Activated B cell treated with CpG ODN at 0.5 μM for 24 hours (primary cell): ENCODE data around the gene PSMD6. TPM values are rescaled to one million over a fixed set of nuclear protein-coding genes. Genes with fewer than 3 reads are reported as not detected.

Experiments used
- ATAC-seq: fragments of 200-7000 bp; cut with Tn5 transposase; one replicate; pipeline ENCODE4 v1.10.0; 2021; ENCODE audit warnings: low read depth, mild to moderate bottlenecking, moderate library complexity
- CTCF ChIA-PET: fragments of 350-600 bp; sonication (Branson Sonifier 250); formaldehyde crosslinking; loops from one replicate; lab custom pipeline; 2021; ENCODE audit warnings: antibody characterized with exemption; lab: Charles Lee
- POLR2A ChIA-PET: fragments of 350-600 bp; sonication (Branson Sonifier 250); formaldehyde crosslinking; loops from one replicate; lab custom pipeline; 2021; ENCODE audit warnings: antibody characterized with exemption; lab: Charles Lee
- DNase-seq: peaks from one replicate; pipeline ENCODE4 v3.0.0; 2022
- H3K27ac Mint-ChIP-seq: one replicate; pipeline ENCODE4 v1.8.0; 2020; ENCODE audit warnings: mixed read lengths
- H3K27me3 Mint-ChIP-seq: one replicate; pipeline ENCODE4 v1.8.0; 2021; ENCODE audit warnings: mixed read lengths
- H3K36me3 Mint-ChIP-seq: one replicate; pipeline ENCODE4 v1.8.0; 2021; ENCODE audit warnings: low read depth, mixed read lengths
- H3K4me1 Mint-ChIP-seq: one replicate; pipeline ENCODE4 v1.8.0; 2021; ENCODE audit warnings: mixed read lengths
- H3K4me3 Mint-ChIP-seq: one replicate; pipeline ENCODE4 v1.8.0; 2020; ENCODE audit warnings: mild to moderate bottlenecking, mixed read lengths
- H3K9me3 Mint-ChIP-seq: one replicate; pipeline ENCODE4 v1.8.0; 2020; ENCODE audit warnings: mixed read lengths
- CTCF ChIP-seq: fragments of 200-600 bp; IDR thresholded peaks from one replicate; pipeline ENCODE4 v1.8.0; 2022; ENCODE audit warnings: antibody characterized with exemption, mild to moderate bottlenecking
- intact Hi-C: fragments of 100-400 bp; cut with micrococcal nuclease; formaldehyde crosslinking; loops from one replicate; pipeline ENCODE4 v1.15.1; 2024
- total RNA-seq: library from RNA; stranded (reverse); gene quantifications from 2 replicates; pipeline ENCODE4 v1.2.3, GENCODE V29; 2022

Gene PSMD6
- total RNA-seq, result 88.9 and 91.4 TPM in 2 replicates

- peak; percentile 99 for DNase-seq
- ChIA-PET CTCF (interaction anchor here (0.8 to 2.0 kb wide), 8 partner anchors 12 to 673 kb away, joined by 3 to 16 read pairs (median 4); no protein-coding TSS in a partner anchor), POLR2A (interaction anchor here (0.6 to 1.7 kb wide), 5 partner anchors 15 to 160 kb away, joined by 3 to 5 read pairs (median 3); partner anchors contain the start of genes ATXN7 and THOC7)
- Mint-ChIP-seq H3K27ac (peak within 1 kb of the TSS; percentile 81), H3K27me3 (peaks cover 6% of the 10 kb centered on the region), H3K4me3 (peak within 1 kb of the TSS; percentile 88), H3K4me1 (peaks cover 27% of the 10 kb centered on the region), H3K9me3 (no peaks in the 10 kb centered on the region), H3K36me3 (peaks cover 31% of the 10 kb centered on the region)
- peak; percentile 97 for ATAC-seq
- intact Hi-C loops, result loop anchor here (1.0 to 2.0 kb wide), 3 partner anchors 111 to 461 kb away; partner anchors contain the start of genes ATXN7, SCAANT1 and THOC7
- TF ChIP-seq CTCF, result peak; percentile 97
These were observed at the start of gene PSMD6 for GRCh38 chr3:64023187-64023860. TSS of gene PSMD6 (minus strand) at chr3:64023494. CDS start at chr3:64023419, 75 bp downstream.

- ATAC-seq (no peak), DNase-seq (no peak)
- no peak for TF ChIP-seq CTCF
- Mint-ChIP-seq H3K4me1 (no peaks in the 10 kb centered on the region), H3K27me3 (peaks cover 8% of the 10 kb centered on the region), H3K36me3 (no peaks in the 10 kb centered on the region), H3K4me3 (no peak overlapping the region), H3K27ac (no peak overlapping the region), H3K9me3 (no peaks in the 10 kb centered on the region)
- intact Hi-C loops, result no loop called here
- ChIA-PET CTCF (no interaction called here), POLR2A (no interaction called here)
These were observed 48.8 kb upstream of the PSMD6 start for GRCh38 chr3:64072126-64072525.

- CTCF ChIA-PET, result no interaction called here
- H3K27me3 Mint-ChIP-seq, result peaks cover 10% of the 10 kb centered on the region
These were observed 47.4 kb upstream of the PSMD6 start for GRCh38 chr3:64070704-64071103.

GRCh38 chr3:64067506-64068346 is 44.4 kb upstream of the PSMD6 start:
- Mint-ChIP-seq H3K4me3 (no peak overlapping the region), H3K27ac (no peak overlapping the region), H3K27me3 (peaks cover 10% of the 10 kb centered on the region), H3K36me3 (no peaks in the 10 kb centered on the region), H3K9me3 (no peaks in the 10 kb centered on the region), H3K4me1 (no peaks in the 10 kb centered on the region)
- TF ChIP-seq CTCF, result no peak
- ATAC-seq, result no peak
- intact Hi-C loops, result no loop called here
- CTCF ChIA-PET, result no interaction called here
- no peak for DNase-seq
- POLR2A ChIA-PET, result no interaction called here

More at GRCh38 chr3:64070704-64071103, 47.4 kb upstream of the PSMD6 start:
- no peaks in the 10 kb centered on the region for H3K9me3 Mint-ChIP-seq
- no peaks in the 10 kb centered on the region for H3K36me3 Mint-ChIP-seq
- TF ChIP-seq CTCF, result no peak
- no peak for DNase-seq
- ATAC-seq, result no peak
- intact Hi-C loops, result no loop called here
- no peaks in the 10 kb centered on the region for H3K4me1 Mint-ChIP-seq
- POLR2A ChIA-PET, result no interaction called here
- H3K4me3 Mint-ChIP-seq, result no peak overlapping the region
- H3K27ac Mint-ChIP-seq, result no peak overlapping the region

GRCh38 chr3:64064804-64065203 is 41.5 kb upstream of the PSMD6 start:
- no peaks in the 10 kb centered on the region for H3K9me3 Mint-ChIP-seq
- ATAC-seq (no peak), DNase-seq (no peak)
- POLR2A ChIA-PET, result no interaction called here
- H3K4me3 Mint-ChIP-seq, result no peak overlapping the region
- H3K4me1 Mint-ChIP-seq, result no peaks in the 10 kb centered on the region
- CTCF ChIA-PET, result no interaction called here
- no peak for TF ChIP-seq CTCF
- no peaks in the 10 kb centered on the region for H3K36me3 Mint-ChIP-seq
- intact Hi-C loops, result no loop called here
- peaks cover 2% of the 10 kb centered on the region for H3K27me3 Mint-ChIP-seq
- no peak overlapping the region for H3K27ac Mint-ChIP-seq
